ENCODE results near the gene CLEC12A.
"Not testable (repeated sequence)": the region's sequence is repeated elsewhere in the genome, so short reads cannot be mapped to it uniquely, and the experiment has no call there.

CLEC12A gene

DNA sequence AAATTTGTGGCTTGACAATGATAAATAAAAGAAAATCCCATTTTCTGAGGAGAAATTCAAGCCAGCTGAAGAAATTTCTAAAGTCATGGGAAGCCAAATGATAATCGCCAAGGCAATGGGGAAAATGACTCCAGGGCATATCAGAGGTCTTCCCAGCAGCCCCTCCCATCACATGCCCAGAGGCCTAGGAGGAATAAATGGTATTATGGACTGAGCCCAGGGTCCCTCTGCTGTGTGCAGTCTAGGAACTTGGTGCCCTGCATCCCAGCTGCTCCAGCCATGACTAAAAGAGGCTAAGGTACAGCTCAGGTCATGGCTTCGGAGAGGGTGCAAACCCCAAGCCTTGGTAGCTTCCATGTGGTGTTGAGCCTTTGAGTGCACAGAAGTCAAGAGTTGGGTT is 4.4 kb downstream of the CLEC12A start:
- TF ChIP-seq EZH2phosphoT487 (IDR thresholded peaks at IDR 0.05; ENCODE audit: low read depth), result no peak
- TF ChIP-seq, protein P1, sequence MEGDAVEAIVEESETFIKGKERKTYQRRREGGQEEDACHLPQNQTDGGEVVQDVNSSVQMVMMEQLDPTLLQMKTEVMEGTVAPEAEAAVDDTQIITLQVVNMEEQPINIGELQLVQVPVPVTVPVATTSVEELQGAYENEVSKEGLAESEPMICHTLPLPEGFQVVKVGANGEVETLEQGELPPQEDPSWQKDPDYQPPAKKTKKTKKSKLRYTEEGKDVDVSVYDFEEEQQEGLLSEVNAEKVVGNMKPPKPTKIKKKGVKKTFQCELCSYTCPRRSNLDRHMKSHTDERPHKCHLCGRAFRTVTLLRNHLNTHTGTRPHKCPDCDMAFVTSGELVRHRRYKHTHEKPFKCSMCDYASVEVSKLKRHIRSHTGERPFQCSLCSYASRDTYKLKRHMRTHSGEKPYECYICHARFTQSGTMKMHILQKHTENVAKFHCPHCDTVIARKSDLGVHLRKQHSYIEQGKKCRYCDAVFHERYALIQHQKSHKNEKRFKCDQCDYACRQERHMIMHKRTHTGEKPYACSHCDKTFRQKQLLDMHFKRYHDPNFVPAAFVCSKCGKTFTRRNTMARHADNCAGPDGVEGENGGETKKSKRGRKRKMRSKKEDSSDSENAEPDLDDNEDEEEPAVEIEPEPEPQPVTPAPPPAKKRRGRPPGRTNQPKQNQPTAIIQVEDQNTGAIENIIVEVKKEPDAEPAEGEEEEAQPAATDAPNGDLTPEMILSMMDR (IDR thresholded peaks at IDR 0.05; ENCODE audit: low read depth, low read length), result no peak

DNA sequence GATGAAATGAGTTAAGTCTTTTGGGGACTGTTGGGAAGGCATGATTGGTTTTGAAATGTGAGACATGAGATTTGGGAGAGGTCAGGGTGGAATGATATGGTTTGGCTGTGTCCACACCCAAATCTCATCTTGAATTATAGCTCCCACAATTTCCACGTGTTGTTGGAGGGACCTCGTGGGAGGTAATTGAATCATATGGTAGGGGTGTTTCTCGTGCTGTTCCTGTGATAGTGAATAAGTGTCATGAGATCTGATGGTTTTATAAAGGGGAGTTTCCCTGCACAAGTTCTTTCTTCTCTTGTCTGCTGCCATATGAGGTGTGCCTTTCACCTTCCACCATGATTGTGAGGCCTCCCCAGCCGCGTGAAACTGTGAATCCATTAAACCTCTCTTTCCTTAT is 5.4 kb downstream of the CLEC12A start:
- not testable (repeated sequence) for H3K36me3 ChIP-seq (replicated peaks; ENCODE audit: low read depth, low read length); H4K20me1 ChIP-seq (ENCODE audit: insufficient read depth, low read length)

More for the DNA sequence above, 4.4 kb downstream of the CLEC12A start:
- Histone ChIP-seq H3K9ac (ENCODE audit: low read length) (no peak overlapping the region), H4K20me1 (ENCODE audit: insufficient read depth, low read length) (no peaks in the 10 kb centered on the region), H3K79me2 (ENCODE audit: low read length) (no peaks in the 10 kb centered on the region), H3K27ac (ENCODE audit: low read length) (no peak overlapping the region), H3K4me2 (ENCODE audit: low read length) (no peak overlapping the region), H3K27me3 (ENCODE audit: low read depth, low read length) (no peaks in the 10 kb centered on the region), H2AFZ (ENCODE audit: low read depth, low read length) (no peak overlapping the region), H3K4me1 (ENCODE audit: low read length) (peaks cover 6% of the 10 kb centered on the region), H3K4me3 (ENCODE audit: low read length) (no peak overlapping the region), H3K9me3 (ENCODE audit: insufficient read depth, low read length) (no peaks in the 10 kb centered on the region), H3K36me3 (replicated peaks; ENCODE audit: low read depth, low read length) (no peaks in the 10 kb centered on the region)

DNA sequence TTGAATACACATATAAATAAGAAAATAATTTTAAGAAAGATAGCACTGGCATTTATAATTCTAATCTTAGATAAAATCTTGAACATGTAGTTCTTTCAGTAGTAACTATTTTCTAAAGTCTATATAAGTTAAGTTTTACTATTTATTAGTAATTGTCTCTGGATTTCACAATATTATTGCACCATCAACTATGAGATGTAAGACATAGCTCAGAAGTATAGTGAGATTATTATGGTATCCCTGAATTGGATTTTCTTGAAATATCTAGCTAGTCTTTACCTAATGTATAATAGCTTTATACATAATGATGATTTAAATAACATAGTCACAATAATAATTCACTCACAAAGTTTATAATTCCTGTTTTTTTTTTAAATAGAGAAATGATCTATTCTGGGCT is 6.7 kb downstream of the CLEC12A start:
- Histone ChIP-seq H3K9ac (ENCODE audit: low read length) (no peak overlapping the region), H3K27ac (ENCODE audit: low read length) (no peak overlapping the region), H3K9me3 (ENCODE audit: insufficient read depth, low read length) (no peaks in the 10 kb centered on the region), H3K4me1 (ENCODE audit: low read length) (no peaks in the 10 kb centered on the region), H4K20me1 (ENCODE audit: insufficient read depth, low read length) (no peaks in the 10 kb centered on the region), H2AFZ (ENCODE audit: low read depth, low read length) (no peak overlapping the region), H3K4me3 (ENCODE audit: low read length) (no peak overlapping the region), H3K27me3 (ENCODE audit: low read depth, low read length) (no peaks in the 10 kb centered on the region), H3K36me3 (replicated peaks; ENCODE audit: low read depth, low read length) (no peaks in the 10 kb centered on the region), H3K4me2 (ENCODE audit: low read length) (no peak overlapping the region), H3K79me2 (ENCODE audit: low read length) (no peaks in the 10 kb centered on the region)
- no peak for TF ChIP-seq EZH2phosphoT487 (IDR thresholded peaks at IDR 0.05; ENCODE audit: low read depth)
- TF ChIP-seq, protein P1 (IDR thresholded peaks at IDR 0.05; ENCODE audit: low read depth, low read length), result no peak

More for the DNA sequence above, 5.4 kb downstream of the CLEC12A start:
- H3K79me2 ChIP-seq (ENCODE audit: low read length); H3K4me1 ChIP-seq (ENCODE audit: low read length); H3K9ac ChIP-seq (ENCODE audit: low read length); H3K4me3 ChIP-seq (ENCODE audit: low read length); H3K4me2 ChIP-seq (ENCODE audit: low read length); H2AFZ ChIP-seq (ENCODE audit: low read depth, low read length); H3K9me3 ChIP-seq (ENCODE audit: insufficient read depth, low read length); H3K27me3 ChIP-seq (ENCODE audit: low read depth, low read length); H3K27ac ChIP-seq (ENCODE audit: low read length): not testable (repeated sequence)

DNA sequence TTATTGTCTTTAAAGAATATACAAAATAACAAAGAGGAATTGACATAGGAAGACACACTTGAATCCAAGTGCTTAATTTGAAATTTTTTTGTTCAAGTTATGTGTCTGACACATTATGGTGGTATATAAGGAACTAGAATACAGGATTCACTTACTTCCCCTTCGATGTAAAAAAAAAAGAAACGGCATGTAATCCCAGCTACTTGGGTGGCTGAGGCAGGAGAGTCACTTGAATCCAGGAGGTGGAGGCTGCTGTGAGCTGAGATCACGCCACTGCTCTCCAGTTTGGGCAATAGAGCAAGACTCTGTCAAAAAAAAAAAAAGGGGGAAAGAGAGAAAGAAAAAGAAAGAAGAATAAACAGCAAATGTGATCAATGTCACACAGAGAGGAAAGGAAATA is 8.9 kb downstream of the CLEC12A start:
- Histone ChIP-seq H3K4me1 (ENCODE audit: low read length) (no peaks in the 10 kb centered on the region), H3K36me3 (replicated peaks; ENCODE audit: low read depth, low read length) (no peaks in the 10 kb centered on the region), H3K4me2 (ENCODE audit: low read length) (no peak overlapping the region), H3K27ac (ENCODE audit: low read length) (no peak overlapping the region), H4K20me1 (ENCODE audit: insufficient read depth, low read length) (no peaks in the 10 kb centered on the region), H3K9me3 (ENCODE audit: insufficient read depth, low read length) (no peaks in the 10 kb centered on the region), H3K4me3 (ENCODE audit: low read length) (no peak overlapping the region), H2AFZ (ENCODE audit: low read depth, low read length) (no peak overlapping the region), H3K27me3 (ENCODE audit: low read depth, low read length) (no peaks in the 10 kb centered on the region), H3K9ac (ENCODE audit: low read length) (no peak overlapping the region), H3K79me2 (ENCODE audit: low read length) (no peaks in the 10 kb centered on the region)
- TF ChIP-seq, protein P1 (IDR thresholded peaks at IDR 0.05; ENCODE audit: low read depth, low read length), result no peak
- TF ChIP-seq EZH2phosphoT487 (IDR thresholded peaks at IDR 0.05; ENCODE audit: low read depth), result no peak

DNA sequence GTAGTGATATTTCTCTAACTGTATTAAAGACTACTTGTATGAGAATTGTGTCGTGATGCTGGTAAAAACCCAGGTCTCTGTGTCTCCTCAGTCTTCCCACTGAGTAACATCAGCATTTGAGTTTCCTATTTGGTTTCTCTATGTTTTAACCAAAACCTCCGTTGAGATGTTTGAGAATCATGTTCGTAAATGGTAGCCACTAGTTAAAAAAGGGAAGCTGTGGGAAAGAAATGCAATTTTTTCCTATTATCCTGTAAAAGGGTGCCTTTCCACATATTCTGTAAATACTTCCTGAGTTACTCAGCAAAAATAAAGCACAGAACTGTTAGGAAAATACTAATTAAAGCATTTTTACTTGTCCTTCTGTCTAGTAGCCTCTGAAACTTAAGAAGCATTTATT is 20.7 kb downstream of the CLEC12A start:
- H3K27ac ChIP-seq (ENCODE audit: low read length), result no peak overlapping the region
- no peak overlapping the region for H2AFZ ChIP-seq (ENCODE audit: low read depth, low read length)
- H3K27me3 ChIP-seq (ENCODE audit: low read depth, low read length), result peaks cover 23% of the 10 kb centered on the region
- no peaks in the 10 kb centered on the region for H4K20me1 ChIP-seq (ENCODE audit: insufficient read depth, low read length)
- no peak for TF ChIP-seq EZH2phosphoT487 (IDR thresholded peaks at IDR 0.05; ENCODE audit: low read depth)
- TF ChIP-seq, protein P1 (IDR thresholded peaks at IDR 0.05; ENCODE audit: low read depth, low read length), result no peak
- H3K9ac ChIP-seq (ENCODE audit: low read length), result no peak overlapping the region
- peaks cover 8% of the 10 kb centered on the region; the same call in 1 of the 2 replicates for H3K4me1 ChIP-seq (ENCODE audit: low read length)
- H3K79me2 ChIP-seq (ENCODE audit: low read length), result no peaks in the 10 kb centered on the region
- no peaks in the 10 kb centered on the region for H3K36me3 ChIP-seq (replicated peaks; ENCODE audit: low read depth, low read length)
- H3K9me3 ChIP-seq (ENCODE audit: insufficient read depth, low read length), result no peaks in the 10 kb centered on the region
- H3K4me2 ChIP-seq (ENCODE audit: low read length), result peak overlapping the region; percentile 33
- 0 out of 2 replicates have a peak overlapping the region, but pooled peaks have one; percentile 12 for H3K4me3 ChIP-seq (ENCODE audit: low read length)
